ENCODE data around the gene CPNE5. TPM values are rescaled to one million over a fixed set of nuclear protein-coding genes. Genes with fewer than 3 reads are reported as not detected.

Gene CPNE5
- total and polyA plus RNA-seq, 2 of the 4 experiments (the other 2 are of a cell fraction) = 0.07 TPM; not detected in 1

GRCh38 chr6:36734486-36735060 lies 104.7 kb downstream of the CPNE5 start:
- Histone ChIP-seq H2BK20ac (ENCODE audit: low read depth, low read length) (peak overlapping the region; percentile 29; the same call in 1 of the 2 replicates), H4K8ac (ENCODE audit: low read depth in 2 of 2, low read length in 2 of 2) (peak overlapping the region; percentile 3 to 72; a peak in 3 of 4 replicates), H3K79me1 (ENCODE audit: low read depth in 1 of 2, low read length in 2 of 2) (no peaks in the 10 kb centered on the region), H3K18ac (ENCODE audit: low read depth, low read length) (peak overlapping the region; percentile 71), H2AK9ac (replicated peaks; ENCODE audit: low read depth, low read length, poor library complexity) (peak overlapping the region; percentile 84), H3K14ac (replicated peaks; ENCODE audit: low read depth, low read length) (peak overlapping the region; percentile 77; the same call in 1 of the 2 replicates), H3K9me3 (ENCODE audit: control insufficient read depth, insufficient read depth, low read length) (no peaks in the 10 kb centered on the region), H2AK5ac (ENCODE audit: low read depth, low read length) (no peak overlapping the region; the same call in none of the 2 replicates), H3K27ac (ENCODE audit: insufficient read depth, low read length) (peak overlapping the region; percentile 34; the same call in 1 of the 2 replicates), H4K20me1 (ENCODE audit: insufficient read depth, low read length) (peaks cover 1% of the 10 kb centered on the region; the same call in 1 of the 2 replicates), H2AFZ (replicated peaks; ENCODE audit: low read length, poor library complexity) (peak overlapping the region; percentile 80), H3K36me3 (ENCODE audit: control insufficient read depth, insufficient read depth, low read length) (no peaks in the 10 kb centered on the region), H3K27me3 (ENCODE audit: control insufficient read depth, insufficient read depth, low read length) (no peaks in the 10 kb centered on the region; the same call in 1 of the 2 replicates), H3K4me1 (ENCODE audit: control insufficient read depth, insufficient read depth, low read length) (peaks cover 12% of the 10 kb centered on the region), H3K9me1 (ENCODE audit: insufficient read depth, low read length) (peaks cover 2% of the 10 kb centered on the region), H4K91ac (ENCODE audit: insufficient read depth, low read depth, low read length) (peak overlapping the region; percentile 2; the same call in 1 of the 2 replicates), H3K4ac (ENCODE audit: low read depth, low read length) (peak overlapping the region; percentile 64), H3K4me2 (ENCODE audit: low read depth, low read length) (peak overlapping the region; percentile 71), H2BK5ac (ENCODE audit: low read depth, low read length, poor library complexity, severe bottlenecking) (peak overlapping the region; percentile 22), H4K5ac (ENCODE audit: low read depth, low read length) (peak overlapping the region; percentile 75), H2BK15ac (ENCODE audit: low read depth, low read length) (peak overlapping the region; percentile 8; the same call in 1 of the 3 replicates), H3K4me3 (ENCODE audit: insufficient read depth, low read depth, low read length) (no peak overlapping the region), H3K56ac (ENCODE audit: extremely low read depth, insufficient read depth, low read length) (no peak overlapping the region), H2BK120ac (ENCODE audit: low read depth, low read length) (peak overlapping the region; percentile 35; the same call in 1 of the 2 replicates), H3K9ac (ENCODE audit: low read depth, low read length) (peak overlapping the region; percentile 8; the same call in 1 of the 2 replicates), H3K23ac (ENCODE audit: low read depth, low read length) (peak overlapping the region; percentile 85)
- ChIA-PET POLR2A (ENCODE audit: unreplicated experiment) (no interaction called here), CTCF (no interaction called here)
- TF ChIP-seq ELK1 (IDR thresholded peaks at IDR 0.05; ENCODE audit: borderline replicate concordance, low read depth, low read length) = no peak
- TF ChIP-seq MAZ (IDR thresholded peaks at IDR 0.05; ENCODE audit: borderline replicate concordance, low read depth, low read length) = no peak
- TF ChIP-seq MXI1 (IDR thresholded peaks at IDR 0.05; ENCODE audit: borderline replicate concordance, low read depth, low read length) = no peak
- no peak for TF ChIP-seq RCOR1 (IDR thresholded peaks at IDR 0.05; ENCODE audit: insufficient replicate concordance, low read length)
- no peak for TF ChIP-seq CHD1 (IDR thresholded peaks at IDR 0.05; ENCODE audit: low read depth, low read length)
- no peak for TF ChIP-seq USF2 (IDR thresholded peaks at IDR 0.05; ENCODE audit: low read depth, low read length)
- no peak for TF ChIP-seq CTCF (conservative IDR thresholded peaks at IDR 0.05; ENCODE audit: low read depth, low read length)
- no peak for TF ChIP-seq CEBPB (IDR thresholded peaks at IDR 0.05; ENCODE audit: low read depth, low read length)
- no peak for TF ChIP-seq RAD21 (IDR thresholded peaks at IDR 0.05; ENCODE audit: low read length)
- TF ChIP-seq FOS (IDR thresholded peaks at IDR 0.05; ENCODE audit: low read depth, low read length) = no peak
- no peak for TF ChIP-seq RFX5 (IDR thresholded peaks at IDR 0.05; ENCODE audit: low read depth, low read length)
- in situ Hi-C loops (cut with MboI; ENCODE audit: low sequenced_read_pairs) (no loop called here), intact Hi-C loops (cut with micrococcal nuclease) (no loop called here), dilution Hi-C loops (cut with HindIII; ENCODE audit: low sequenced_read_pairs, unreplicated experiment) (no loop called here)
- ATAC-seq (ENCODE audit: low read depth) (no peak), DNase-seq (no peak)
- no TSS peak for BruUV-seq (replicated peaks)
- WGBS, 2 experiments (ENCODE audit: extremely low coverage in 2 of 2, insufficient read length in 1 of 2) = 80% methylated on average over 6 of the region's 7 CpGs; no CpG with 5 or more reads in 1 of the 2 experiments
